OCI-LY1 (cell line): ENCODE measurements around the gene RAPGEF1.

Experiments
- EZH2 ChIP-seq: fragments of 200-600 bp; sonication (generic), shearing (Covaris generic); IDR thresholded peaks from 2 replicates; pipeline ENCODE4 v1.8.0; 2017; ENCODE audit warnings: borderline replicate concordance, mixed run types, mild to moderate bottlenecking, antibody characterized with exemption, low read length, moderate library complexity, mixed read lengths
- TF ChIP-seq, protein P1 (sequence below): fragments of 200-600 bp; sonication (generic), shearing (Covaris generic); IDR thresholded peaks from 2 replicates; pipeline ENCODE4 v1.5.1; 2017; ENCODE audit warnings: mild to moderate bottlenecking, antibody characterized with exemption, low read length, moderate library complexity, mixed read lengths

DNA sequence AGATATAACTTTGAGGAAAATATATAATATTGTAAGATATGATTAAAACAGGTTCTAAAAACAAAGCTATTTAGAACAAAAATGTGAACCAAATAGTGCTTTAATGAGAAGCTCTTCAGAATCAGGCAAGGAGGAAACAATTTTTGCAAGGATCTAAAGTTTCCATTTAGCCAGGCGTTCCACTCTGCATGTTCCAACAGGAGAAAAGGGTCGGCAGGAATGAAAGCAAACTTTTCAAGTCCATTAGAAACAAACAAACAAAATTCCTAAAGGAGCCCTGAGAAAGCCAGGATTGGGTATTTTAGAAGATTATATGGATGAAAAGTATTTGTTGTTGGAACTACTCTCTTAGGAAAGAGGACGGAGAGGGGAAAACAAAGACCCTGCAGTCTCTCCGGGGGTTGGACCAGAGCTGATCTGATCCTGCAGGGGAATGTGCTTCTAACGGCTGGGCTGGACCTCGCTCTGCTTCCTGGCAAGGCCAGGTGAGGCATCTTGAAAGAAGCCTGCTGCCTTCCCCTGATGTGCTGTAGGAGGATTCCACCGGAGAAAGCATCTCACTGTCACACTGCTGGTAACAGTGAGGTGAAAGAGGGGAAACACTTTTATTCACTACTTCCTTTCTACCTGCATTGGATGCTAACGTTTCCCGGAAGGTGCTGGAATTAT is 100.0 kb downstream of the RAPGEF1 start:
- no peak for TF ChIP-seq EZH2
- TF ChIP-seq, protein P1, sequence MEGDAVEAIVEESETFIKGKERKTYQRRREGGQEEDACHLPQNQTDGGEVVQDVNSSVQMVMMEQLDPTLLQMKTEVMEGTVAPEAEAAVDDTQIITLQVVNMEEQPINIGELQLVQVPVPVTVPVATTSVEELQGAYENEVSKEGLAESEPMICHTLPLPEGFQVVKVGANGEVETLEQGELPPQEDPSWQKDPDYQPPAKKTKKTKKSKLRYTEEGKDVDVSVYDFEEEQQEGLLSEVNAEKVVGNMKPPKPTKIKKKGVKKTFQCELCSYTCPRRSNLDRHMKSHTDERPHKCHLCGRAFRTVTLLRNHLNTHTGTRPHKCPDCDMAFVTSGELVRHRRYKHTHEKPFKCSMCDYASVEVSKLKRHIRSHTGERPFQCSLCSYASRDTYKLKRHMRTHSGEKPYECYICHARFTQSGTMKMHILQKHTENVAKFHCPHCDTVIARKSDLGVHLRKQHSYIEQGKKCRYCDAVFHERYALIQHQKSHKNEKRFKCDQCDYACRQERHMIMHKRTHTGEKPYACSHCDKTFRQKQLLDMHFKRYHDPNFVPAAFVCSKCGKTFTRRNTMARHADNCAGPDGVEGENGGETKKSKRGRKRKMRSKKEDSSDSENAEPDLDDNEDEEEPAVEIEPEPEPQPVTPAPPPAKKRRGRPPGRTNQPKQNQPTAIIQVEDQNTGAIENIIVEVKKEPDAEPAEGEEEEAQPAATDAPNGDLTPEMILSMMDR = no peak
